ENCODE results near the gene LRTM2. TPM values are rescaled to one million over a fixed set of nuclear protein-coding genes. Genes with fewer than 3 reads are reported as not detected.

Gene LRTM2
- polyA plus RNA-seq, 1 donor (not counting 4 experiments of a cell fraction or from before 2014, with no cell fraction given), result not detected

GRCh38 chr12:1840981-1841425 lies 20.6 kb downstream of the LRTM2 start:
- Histone ChIP-seq H4K20me1 (ENCODE audit: control insufficient read depth, extremely low read depth, insufficient read depth, low read length) (no peaks in the 10 kb centered on the region), H3K4me1 (ENCODE audit: control insufficient read depth, extremely low read depth, insufficient read depth, low read length) (no peaks in the 10 kb centered on the region), H3K27ac (ENCODE audit: control insufficient read depth, insufficient read depth, low read length) (no peak overlapping the region), H3K4me3 (ENCODE audit: control insufficient read depth in 2 of 3, extremely low read depth in 1 of 3, insufficient read depth in 2 of 3, low read depth in 1 of 3, low read length in 3 of 3) (no peak overlapping the region), H3K79me2 (ENCODE audit: control insufficient read depth, insufficient read depth, low read length) (no peaks in the 10 kb centered on the region), H2AFZ (ENCODE audit: control insufficient read depth, low read length) (no peak overlapping the region), H3K36me3 (ENCODE audit: control insufficient read depth in 2 of 2, extremely low read depth in 1 of 2, insufficient read depth in 2 of 2, low read length in 2 of 2) (no peaks in the 10 kb centered on the region), H3K27me3 (ENCODE audit: control insufficient read depth, extremely low read depth, insufficient read depth, low read length) (peaks cover 41% of the 10 kb centered on the region), H3K4me2 (ENCODE audit: control insufficient read depth, extremely low read depth, insufficient read depth, low read depth, low read length) (no peak overlapping the region), H3K9me1 (ENCODE audit: control insufficient read depth, extremely low read depth, insufficient read depth, low read length) (no peaks in the 10 kb centered on the region), H3K9me3 (ENCODE audit: control insufficient read depth, low read depth, low read length) (no peaks in the 10 kb centered on the region), H3K9ac (ENCODE audit: control insufficient read depth, extremely low read depth, insufficient read depth, low read length) (no peak overlapping the region)
- DNase-seq (ENCODE audit: low read depth, low spot score) (no peak), FAIRE-seq (no peak)
- dilution Hi-C loops (cut with MboI; ENCODE audit: extremely low pct_ligation_motif_present, low sequenced_read_pairs), result no loop called here
- TF ChIP-seq CTCF (optimal IDR thresholded peaks at IDR 0.05 in 1 of 3, IDR thresholded peaks at IDR 0.05 in 1 of 3, conservative IDR thresholded peaks at IDR 0.05 in 1 of 3; ENCODE audit: extremely low read depth in 1 of 3, insufficient read depth in 2 of 3, low read length in 3 of 3), result no peak
- TF ChIP-seq EZH2 (IDR thresholded peaks at IDR 0.05; ENCODE audit: low read length), result no peak

GRCh38 chr12:1841586-1842182 lies 21.3 kb downstream of the LRTM2 start:
- TF ChIP-seq EZH2 (IDR thresholded peaks at IDR 0.05; ENCODE audit: low read length) (no peak), CTCF (optimal IDR thresholded peaks at IDR 0.05 in 1 of 3, IDR thresholded peaks at IDR 0.05 in 1 of 3, conservative IDR thresholded peaks at IDR 0.05 in 1 of 3; ENCODE audit: extremely low read depth in 1 of 3, insufficient read depth in 2 of 3, low read length in 3 of 3) (no peak)
- Histone ChIP-seq H3K27ac (ENCODE audit: control insufficient read depth, insufficient read depth, low read length) (no peak overlapping the region), H2AFZ (ENCODE audit: control insufficient read depth, low read length) (no peak overlapping the region), H3K9me1 (ENCODE audit: control insufficient read depth, extremely low read depth, insufficient read depth, low read length) (no peaks in the 10 kb centered on the region), H3K79me2 (ENCODE audit: control insufficient read depth, insufficient read depth, low read length) (no peaks in the 10 kb centered on the region), H3K4me3 (ENCODE audit: control insufficient read depth in 2 of 3, extremely low read depth in 1 of 3, insufficient read depth in 2 of 3, low read depth in 1 of 3, low read length in 3 of 3) (no peak overlapping the region), H3K27me3 (ENCODE audit: control insufficient read depth, extremely low read depth, insufficient read depth, low read length) (peaks cover 41% of the 10 kb centered on the region), H3K9ac (ENCODE audit: control insufficient read depth, extremely low read depth, insufficient read depth, low read length) (no peak overlapping the region), H3K4me2 (ENCODE audit: control insufficient read depth, extremely low read depth, insufficient read depth, low read depth, low read length) (no peak overlapping the region), H3K36me3 (ENCODE audit: control insufficient read depth in 2 of 2, extremely low read depth in 1 of 2, insufficient read depth in 2 of 2, low read length in 2 of 2) (no peaks in the 10 kb centered on the region), H4K20me1 (ENCODE audit: control insufficient read depth, extremely low read depth, insufficient read depth, low read length) (no peaks in the 10 kb centered on the region), H3K9me3 (ENCODE audit: control insufficient read depth, low read depth, low read length) (no peaks in the 10 kb centered on the region), H3K4me1 (ENCODE audit: control insufficient read depth, extremely low read depth, insufficient read depth, low read length) (no peaks in the 10 kb centered on the region)
- dilution Hi-C loops (cut with MboI; ENCODE audit: extremely low pct_ligation_motif_present, low sequenced_read_pairs), result no loop called here
- no peak for DNase-seq (ENCODE audit: low read depth, low spot score)
- no peak for FAIRE-seq
